Measurements from ENCODE around the gene RNF214.

- TF ChIP-seq CTCF (IDR thresholded peaks at IDR 0.05; ENCODE audit: poor library complexity): no peak
- TF ChIP-seq EZH2 (IDR thresholded peaks at IDR 0.05; ENCODE audit: borderline replicate concordance): no peak
- no peak for TF ChIP-seq EZH2phosphoT487 (IDR thresholded peaks at IDR 0.05; ENCODE audit: low read depth, severe bottlenecking, unreplicated experiment)
These were observed 40.0 kb upstream of the RNF214 start for GRCh38 chr11:117192401-117192875.

Measured in hepatocyte (in vitro differentiated cells).